H1 (cell line): ENCODE measurements around the gene CADM2. TPM values are rescaled to one million over a fixed set of nuclear protein-coding genes. Genes with fewer than 3 reads are reported as not detected.

Source experiments
- CTCF ChIA-PET: fragments of 300-600 bp; sonication (Branson Sonifier 250); formaldehyde crosslinking; loops from one replicate; lab custom pipeline; 2021; ENCODE audit not compliant: partially characterized antibody; lab: Charles Lee
- POLR2A ChIA-PET: fragments of 300-600 bp; sonication (Branson Sonifier 250); formaldehyde crosslinking; loops from one replicate; lab custom pipeline; 2021; ENCODE audit warnings: inconsistent platforms; ENCODE audit not compliant: partially characterized antibody; lab: Charles Lee
- DNase-seq, 2 experiments: peaks; one replicate each; pipeline versions ENCODE4 v3.0.0 to v3.0.0-alpha.2; 2010 to 2022; ENCODE audit warnings: low spot score in 2 of 2, low read depth in 1 of 2, mixed read lengths in 1 of 2
- FAIRE-seq: peaks from 2 replicates; lab custom pipeline; 2011; peaks lifted over from hg19 to GRCh38; lab: Jason Lieb, UNC
- H2AFZ ChIP-seq: 2 replicates; pipeline ENCODE4 v1.8.1; 2012; ENCODE audit warnings: low read length, inconsistent platforms
- H2AK5ac ChIP-seq: 2 replicates; pipeline ENCODE4 v1.6.1; 2013; ENCODE audit warnings: low read depth, low read length
- H2BK120ac ChIP-seq: replicated peaks from 2 replicates; pipeline ENCODE3; 2013; ENCODE audit warnings: low read depth, low read length, inconsistent platforms
- H2BK12ac ChIP-seq: 2 replicates; pipeline ENCODE4 v1.6.1; 2013; ENCODE audit warnings: low read depth, low read length
- H2BK15ac ChIP-seq: 2 replicates; pipeline ENCODE4 v1.6.1; 2013; ENCODE audit warnings: low read length
- H2BK20ac ChIP-seq: 2 replicates; pipeline ENCODE4 v1.6.1; 2013; ENCODE audit warnings: low read length
- H2BK5ac ChIP-seq: 2 replicates; pipeline ENCODE4 v1.6.1; 2013; ENCODE audit warnings: low read depth, low read length
- H3K14ac ChIP-seq: 2 replicates; pipeline ENCODE4 v1.6.1; 2013; ENCODE audit warnings: inconsistent platforms; ENCODE audit not compliant: insufficient read length
- H3K18ac ChIP-seq: 2 replicates; pipeline ENCODE4 v1.6.1; 2013; ENCODE audit warnings: low read length; ENCODE audit errors: extremely low read depth
- H3K23ac ChIP-seq: 2 replicates; pipeline ENCODE4 v1.6.1; 2013; ENCODE audit warnings: inconsistent platforms; ENCODE audit not compliant: insufficient read length
- H3K23me2 ChIP-seq: 2 replicates; pipeline ENCODE4 v1.6.1; 2013; ENCODE audit warnings: low read depth, low read length
- H3K27ac ChIP-seq: 2 replicates; pipeline ENCODE4 v1.6.1; 2011; ENCODE audit warnings: low read depth, low read length, inconsistent platforms
- H3K27me3 ChIP-seq, 4 experiments: replicated peaks in 1 of 4; 1 replicate in 1 of 4; 2 replicates in 3 of 4; pipeline versions ENCODE4 v1.6.1 to v1.8.1; 2011 to 2013; ENCODE audit warnings: low read length in 3 of 4, mild to moderate bottlenecking in 3 of 4, inconsistent platforms in 2 of 4, mixed read lengths in 2 of 4, moderate library complexity in 1 of 4; ENCODE audit not compliant: control insufficient read depth in 3 of 4, insufficient read depth in 3 of 4; ENCODE audit errors: extremely low read depth in 1 of 4
- H3K36me3 ChIP-seq, 4 experiments: 2 replicates each; pipeline versions ENCODE4 v1.6.1 to v1.8.1; 2011 to 2013; ENCODE audit warnings: mild to moderate bottlenecking in 4 of 4, low read length in 3 of 4, moderate library complexity in 2 of 4, control low read depth in 1 of 4, inconsistent platforms in 1 of 4; ENCODE audit not compliant: insufficient read depth in 4 of 4, control insufficient read depth in 2 of 4
- H3K4ac ChIP-seq: replicated peaks from 2 replicates; pipeline ENCODE3; 2013; ENCODE audit warnings: low read length, low read depth, mixed read lengths, inconsistent platforms; ENCODE audit not compliant: insufficient read length
- H3K4me1 ChIP-seq, 4 experiments: replicated peaks in 1 of 4; 1 replicate in 1 of 4; 2 replicates in 3 of 4; pipeline versions ENCODE4 v1.6.1 to v1.8.1; 2011 to 2013; ENCODE audit warnings: low read length in 3 of 4, inconsistent platforms in 2 of 4, mixed read lengths in 1 of 4; ENCODE audit not compliant: insufficient read depth in 4 of 4, control insufficient read depth in 3 of 4
- H3K4me2 ChIP-seq, 2 experiments: 2 replicates each; pipeline versions ENCODE4 v1.6.1 to v1.8.1; 2011 to 2013; ENCODE audit warnings: low read depth in 2 of 2, low read length in 2 of 2, control low read depth in 1 of 2, inconsistent platforms in 1 of 2, mild to moderate bottlenecking in 1 of 2; ENCODE audit not compliant: insufficient read depth in 1 of 2
- H3K4me3 ChIP-seq, 4 experiments: fragments of 200-600, 300-600 bp in 1 of 4; sonication (generic), shearing (Covaris generic), sonication (Bioruptor Twin) in 1 of 4; 2 replicates each; pipeline versions ENCODE4 v1.5.1 to v1.8.1; 2011 to 2016; ENCODE audit warnings: low read length in 4 of 4, low read depth in 3 of 4, control low read depth in 2 of 4, inconsistent platforms in 2 of 4, mild to moderate bottlenecking in 2 of 4, mixed read lengths in 1 of 4, moderate library complexity in 1 of 4; ENCODE audit not compliant: insufficient read depth in 2 of 4; ENCODE audit errors: extremely low read depth in 1 of 4
- H3K56ac ChIP-seq: replicated peaks from 2 replicates; pipeline ENCODE3; 2013; ENCODE audit warnings: low read depth, mild to moderate bottlenecking, mixed read lengths, low read length, inconsistent platforms; ENCODE audit not compliant: insufficient read length
- H3K79me1 ChIP-seq: 2 replicates; pipeline ENCODE4 v1.6.1; 2013; ENCODE audit warnings: low read depth, low read length, control low read depth
- H3K79me2 ChIP-seq, 2 experiments: 2 replicates each; pipeline versions ENCODE4 v1.6.1 to v1.8.1; 2012 to 2013; ENCODE audit warnings: low read length in 2 of 2, mild to moderate bottlenecking in 2 of 2, inconsistent platforms in 1 of 2; ENCODE audit not compliant: insufficient read depth in 2 of 2, control insufficient read depth in 1 of 2
- H3K9ac ChIP-seq, 4 experiments: replicated peaks in 1 of 4; 1 replicate in 1 of 4; 2 replicates in 3 of 4; pipeline versions ENCODE4 v1.6.1 to v1.8.1; 2011 to 2013; ENCODE audit warnings: low read depth in 3 of 4, low read length in 3 of 4, control low read depth in 2 of 4, mild to moderate bottlenecking in 2 of 4, moderate library complexity in 2 of 4, inconsistent platforms in 1 of 4; ENCODE audit errors: extremely low read depth in 1 of 4
- H3K9me3 ChIP-seq, 2 experiments: 2 replicates each; pipeline versions ENCODE4 v1.6.1 to v1.8.1; 2012 to 2013; ENCODE audit warnings: mild to moderate bottlenecking in 2 of 2, moderate library complexity in 2 of 2, control low read depth in 1 of 2, inconsistent platforms in 1 of 2, low read depth in 1 of 2, low read length in 1 of 2, mixed read lengths in 1 of 2; ENCODE audit not compliant: insufficient read depth in 2 of 2
- H4K20me1 ChIP-seq, 2 experiments: replicated peaks in 1 of 2; 2 replicates each; pipeline versions ENCODE3 to v1.8.1; 2011 to 2013; ENCODE audit warnings: inconsistent platforms in 2 of 2, low read length in 2 of 2, mild to moderate bottlenecking in 1 of 2; ENCODE audit not compliant: insufficient read depth in 2 of 2, control insufficient read depth in 1 of 2
- H4K5ac ChIP-seq: 2 replicates; pipeline ENCODE4 v1.6.1; 2013; ENCODE audit warnings: low read length, low read depth, mixed read lengths, inconsistent platforms; ENCODE audit not compliant: insufficient read length
- H4K8ac ChIP-seq: 2 replicates; pipeline ENCODE4 v1.8.0; 2013; ENCODE audit warnings: mild to moderate bottlenecking, moderate library complexity, low read length, inconsistent platforms; ENCODE audit not compliant: insufficient read depth; ENCODE audit errors: extremely low read depth
- H4K91ac ChIP-seq: replicated peaks from 2 replicates; pipeline ENCODE3; 2013; ENCODE audit warnings: low read length, mixed read lengths, inconsistent platforms; ENCODE audit not compliant: insufficient read length
- ASH2L ChIP-seq: fragments of 200-600, 300-600 bp; sonication (generic); IDR thresholded peaks from one replicate; pipeline ENCODE4 v1.7.1; 2017; ENCODE audit warnings: low read length
- CBX8 ChIP-seq: fragments of 300-800, 300-1000 bp; sonication (generic); IDR thresholded peaks from 2 replicates; pipeline ENCODE4 v1.7.1; 2016; ENCODE audit warnings: low read depth, low read length, borderline replicate concordance
- CHD1 ChIP-seq: IDR thresholded peaks from 2 replicates; pipeline ENCODE4 v1.6.1; 2012; ENCODE audit warnings: low read depth, low read length, improper control_type of control experiment
- FOSL1 ChIP-seq: IDR thresholded peaks from 2 replicates; pipeline ENCODE4 v1.6.1; 2011; ENCODE audit warnings: mild to moderate bottlenecking, low read depth, low read length, moderate library complexity; ENCODE audit not compliant: insufficient read depth
- GABPA ChIP-seq: IDR thresholded peaks from 2 replicates; pipeline ENCODE4 v1.6.1; 2011; ENCODE audit warnings: mild to moderate bottlenecking, low read length, moderate library complexity, borderline replicate concordance; ENCODE audit not compliant: insufficient read depth
- GTF2F1 ChIP-seq: IDR thresholded peaks from 2 replicates; pipeline ENCODE4 v1.6.1; 2012; ENCODE audit warnings: low read depth, low read length, improper control_type of control experiment, borderline replicate concordance
- JUND ChIP-seq: IDR thresholded peaks from 2 replicates; pipeline ENCODE4 v1.6.1; 2011; ENCODE audit warnings: mild to moderate bottlenecking, improper control_type of control experiment, low read length
- NRF1 ChIP-seq: IDR thresholded peaks from 2 replicates; pipeline ENCODE4 v1.6.1; 2011; ENCODE audit warnings: mild to moderate bottlenecking, low read depth, low read length, improper control_type of control experiment
- SIN3A ChIP-seq, 2 experiments: IDR thresholded peaks in 1 of 2; conservative IDR thresholded peaks in 1 of 2; 2 replicates each; pipeline ENCODE4 v1.6.1; 2011 to 2012; ENCODE audit warnings: low read length in 2 of 2, improper control_type of control experiment in 1 of 2, low read depth in 1 of 2, mild to moderate bottlenecking in 1 of 2
- SIRT6 ChIP-seq: IDR thresholded peaks from one replicate; pipeline ENCODE4 v1.7.1; 2012; ENCODE audit warnings: low read length, inconsistent platforms
- SP2 ChIP-seq: IDR thresholded peaks from 2 replicates; pipeline ENCODE4 v1.6.1; 2012; ENCODE audit warnings: mild to moderate bottlenecking, low read length, inconsistent platforms
- SUZ12 ChIP-seq: fragments of 200-600 bp; sonication (generic); IDR thresholded peaks from 2 replicates; pipeline ENCODE4 v1.6.1; 2012; ENCODE audit warnings: mild to moderate bottlenecking, inconsistent platforms, low read length, moderate library complexity, mixed read lengths
- TAF7 ChIP-seq: optimal IDR thresholded peaks from 2 replicates; pipeline ENCODE3; 2011; ENCODE audit warnings: low read depth, mild to moderate bottlenecking, inconsistent platforms, low read length, moderate library complexity, borderline replicate concordance
- WGBS, 2 experiments: shearing (Covaris generic) in 1 of 2; methylation state at CpG; one replicate each; pipeline versions ENCODE4 v1.1.6 to v1.1.7; 2013 to 2015; ENCODE audit warnings: low lambda C conversion rate in 2 of 2, mixed read lengths in 2 of 2, inconsistent platforms in 1 of 2, low coverage in 1 of 2, missing lambda C conversion rate in 1 of 2; ENCODE audit not compliant: insufficient replicate concordance in 2 of 2, insufficient coverage in 1 of 2, insufficient read length in 1 of 2; ENCODE audit errors: extremely low coverage in 1 of 2, missing lambda C conversion rate in 1 of 2; 5-methylcytosine and 5-hydroxymethylcytosine counted together
- polyA plus RNA-seq, 7 experiments: library from polyadenylated mRNA; depleted of rRNA in 3 of 7; stranded (reverse) in 5 of 7; unstranded in 2 of 7; fragments of >200 nt in 5 of 7; fragments of 200-250 nt in 2 of 7; gene quantifications; 1 replicate in 5 of 7; 2 replicates in 1 of 7; 4 replicates in 1 of 7; pipeline versions ENCODE4 v1.2.1 to v1.2.3, GENCODE V29; 2011 to 2013; ENCODE audit warnings: missing spikeins in 2 of 7, mixed read lengths in 2 of 7
- total RNA-seq: library from RNA; stranded (reverse); fragmentation: NEBNext Ultra II Directional; extraction: Animal tissue kit (Norgen Biotek cat#: 25700); gene quantifications from 2 replicates; pipeline ENCODE4 v1.2.1, GENCODE V29; 2021
- TF ChIP-seq, protein P1 (sequence below): IDR thresholded peaks from 2 replicates; pipeline ENCODE4 v1.6.1; 2012; ENCODE audit warnings: low read length, inconsistent platforms

The CADM2 gene
- total and polyA plus RNA-seq, 2 of the 8 experiments (the other 6 are each of a cell fraction or from before 2014, with no cell fraction given), result 14.9 to 20.9 TPM

DNA sequence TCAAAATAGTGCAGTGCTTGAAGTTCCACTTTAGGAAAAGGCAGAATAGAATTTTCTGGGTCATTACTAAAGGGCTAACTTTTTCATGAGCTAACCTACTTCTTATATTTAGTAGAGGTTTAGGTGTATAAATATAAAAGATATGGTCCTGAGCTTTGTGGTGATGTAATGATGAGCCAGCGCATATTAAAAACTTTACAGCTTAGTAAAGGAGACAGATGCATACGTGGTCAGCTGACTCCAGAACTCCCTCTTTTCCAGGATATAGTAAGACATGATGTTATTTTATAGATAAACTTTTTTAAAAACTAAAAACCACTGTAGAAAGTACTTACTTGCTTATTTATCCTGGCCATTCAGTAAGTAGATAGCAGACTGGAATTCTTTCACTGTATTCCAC lies 895.0 kb downstream of the CADM2 start:
- Histone ChIP-seq H4K8ac (no peak overlapping the region), H3K14ac (no peak overlapping the region), H3K4me1 (no peaks in the 10 kb centered on the region), H2AFZ (no peak overlapping the region), H3K79me1 (no peaks in the 10 kb centered on the region), H3K56ac (no peak overlapping the region), H2BK5ac (no peak overlapping the region), H3K4ac (no peak overlapping the region), H3K27me3 (peaks cover 0 to 1% (median 0%) of the 10 kb centered on the region in 4 experiments; a peak in 1 of 7 replicates), H4K20me1 (no peaks in the 10 kb centered on the region), H2BK15ac (no peak overlapping the region), H3K4me3 (no peak overlapping the region), H3K23ac (no peak overlapping the region), H4K5ac (no peak overlapping the region), H3K18ac (no peak overlapping the region), H3K23me2 (no peaks in the 10 kb centered on the region), H2BK12ac (no peak overlapping the region), H2BK20ac (no peak overlapping the region), H4K91ac (no peak overlapping the region), H3K9me3 (no peaks in the 10 kb centered on the region), H3K27ac (no peak overlapping the region), H3K79me2 (no peaks in the 10 kb centered on the region), H2AK5ac (no peak overlapping the region), H3K4me2 (no peak overlapping the region), H2BK120ac (no peak overlapping the region), H3K9ac (no peak overlapping the region), H3K36me3 (no peaks in the 10 kb centered on the region)
- ChIA-PET CTCF (no interaction called here), POLR2A (no interaction called here)
- no peak for FAIRE-seq
- no peak for DNase-seq
- WGBS, 2 experiments, result 94% methylated on average over 2 of the region's 2 CpGs; no CpG with 5 or more reads in 1 of the 2 experiments
- TF ChIP-seq JUND (no peak), GABPA (no peak), SIRT6 (no peak), GTF2F1 (no peak), TAF7 (no peak), NRF1 (no peak), CBX8 (no peak), CHD1 (no peak), SIN3A (conservative IDR thresholded peaks at IDR 0.05 in 1 of 2, IDR thresholded peaks at IDR 0.05 in 1 of 2; ENCODE audit: low read depth in 1 of 2, low read length in 2 of 2) (no peak), SP2 (no peak), FOSL1 (no peak), ASH2L (no peak), SUZ12 (no peak)
- TF ChIP-seq, protein P1, sequence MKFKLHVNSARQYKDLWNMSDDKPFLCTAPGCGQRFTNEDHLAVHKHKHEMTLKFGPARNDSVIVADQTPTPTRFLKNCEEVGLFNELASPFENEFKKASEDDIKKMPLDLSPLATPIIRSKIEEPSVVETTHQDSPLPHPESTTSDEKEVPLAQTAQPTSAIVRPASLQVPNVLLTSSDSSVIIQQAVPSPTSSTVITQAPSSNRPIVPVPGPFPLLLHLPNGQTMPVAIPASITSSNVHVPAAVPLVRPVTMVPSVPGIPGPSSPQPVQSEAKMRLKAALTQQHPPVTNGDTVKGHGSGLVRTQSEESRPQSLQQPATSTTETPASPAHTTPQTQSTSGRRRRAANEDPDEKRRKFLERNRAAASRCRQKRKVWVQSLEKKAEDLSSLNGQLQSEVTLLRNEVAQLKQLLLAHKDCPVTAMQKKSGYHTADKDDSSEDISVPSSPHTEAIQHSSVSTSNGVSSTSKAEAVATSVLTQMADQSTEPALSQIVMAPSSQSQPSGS, result no peak
